Memory B cell (primary cell): Measurements from ENCODE around the gene CD3G.
"Not testable (repeated sequence)": the region's sequence is repeated elsewhere in the genome, so short reads cannot be mapped to it uniquely, and the experiment has no call there.

Experiments used
- ATAC-seq: fragments of 150-1000 bp; cut with Tn5 transposase; 2 replicates; pipeline ENCODE4 v1.10.0; 2021; ENCODE audit warnings: low read depth, mild to moderate bottlenecking, moderate library complexity
- DNase-seq, 2 donors: peaks; one replicate each; pipeline ENCODE4 v3.0.0; 2022; ENCODE audit warnings: low spot score in 2 of 2
- H3K27ac Mint-ChIP-seq: one replicate; pipeline ENCODE4 v1.8.0; 2022; ENCODE audit warnings: mild to moderate bottlenecking, moderate library complexity, mixed read lengths
- H3K27me3 Mint-ChIP-seq: one replicate; pipeline ENCODE4 v1.8.0; 2022; ENCODE audit warnings: mixed read lengths
- H3K36me3 Mint-ChIP-seq: one replicate; pipeline ENCODE4 v1.8.0; 2022; ENCODE audit warnings: mild to moderate bottlenecking, mixed read lengths
- H3K4me1 Mint-ChIP-seq: one replicate; pipeline ENCODE4 v1.8.0; 2022; ENCODE audit warnings: mixed read lengths
- H3K4me3 Mint-ChIP-seq: one replicate; pipeline ENCODE4 v1.8.0; 2022; ENCODE audit warnings: mild to moderate bottlenecking, moderate library complexity, mixed read lengths
- H3K9me3 Mint-ChIP-seq: one replicate; pipeline ENCODE4 v1.8.0; 2022; ENCODE audit warnings: mixed read lengths

Gene CD3G

GRCh38 chr11:118374729-118375128 lies 30.6 kb downstream of the CD3G start:
- Mint-ChIP-seq H3K27me3 (no peaks in the 10 kb centered on the region), H3K4me3 (no peak overlapping the region), H3K27ac (peak overlapping the region; percentile 14), H3K36me3 (peaks cover 39% of the 10 kb centered on the region), H3K9me3 (no peaks in the 10 kb centered on the region), H3K4me1 (no peaks in the 10 kb centered on the region)
- ATAC-seq (no peak), DNase-seq (no peak)

- Mint-ChIP-seq H3K4me1 (no peaks in the 10 kb centered on the region), H3K36me3 (peaks cover 40% of the 10 kb centered on the region), H3K4me3 (no peak overlapping the region), H3K27ac (no peak overlapping the region), H3K9me3 (no peaks in the 10 kb centered on the region), H3K27me3 (no peaks in the 10 kb centered on the region)
- no peak for DNase-seq
- no peak for ATAC-seq
These were observed 31.8 kb downstream of the CD3G start for GRCh38 chr11:118375978-118376377.

GRCh38 chr11:118379497-118379896 lies 35.4 kb downstream of the CD3G start:
- no peak for ATAC-seq
- Mint-ChIP-seq H3K27me3 (no peaks in the 10 kb centered on the region), H3K9me3 (no peaks in the 10 kb centered on the region), H3K4me3 (no peak overlapping the region), H3K36me3 (peaks cover 33% of the 10 kb centered on the region), H3K27ac (no peak overlapping the region), H3K4me1 (no peaks in the 10 kb centered on the region)
- DNase-seq = no peak

- Mint-ChIP-seq H3K4me1 (no peaks in the 10 kb centered on the region), H3K9me3 (no peaks in the 10 kb centered on the region), H3K27me3 (no peaks in the 10 kb centered on the region), H3K36me3 (peaks cover 34% of the 10 kb centered on the region), H3K4me3 (no peak overlapping the region), H3K27ac (no peak overlapping the region)
- DNase-seq = no peak
- ATAC-seq = no peak
These were observed 36.4 kb downstream of the CD3G start for GRCh38 chr11:118380571-118380970.

- Mint-ChIP-seq H3K4me3 (no peak overlapping the region), H3K27ac (no peak overlapping the region), H3K36me3 (peaks cover 45% of the 10 kb centered on the region), H3K27me3 (no peaks in the 10 kb centered on the region), H3K9me3 (no peaks in the 10 kb centered on the region), H3K4me1 (no peaks in the 10 kb centered on the region)
- DNase-seq (no peak), ATAC-seq (no peak)
These were observed 38.8 kb downstream of the CD3G start for GRCh38 chr11:118382954-118383353.

- DNase-seq = no peak
- H3K4me3 Mint-ChIP-seq = no peak overlapping the region
- ATAC-seq = no peak
- H3K9me3 Mint-ChIP-seq = no peaks in the 10 kb centered on the region
- no peaks in the 10 kb centered on the region for H3K27me3 Mint-ChIP-seq
- H3K27ac Mint-ChIP-seq = no peak overlapping the region
- H3K4me1 Mint-ChIP-seq = no peaks in the 10 kb centered on the region
- peaks cover 43% of the 10 kb centered on the region for H3K36me3 Mint-ChIP-seq
These were observed 39.5 kb downstream of the CD3G start for GRCh38 chr11:118383657-118384056.

GRCh38 chr11:118396097-118396501 lies 52.0 kb downstream of the CD3G start:
- ATAC-seq (no peak), DNase-seq (no peak)
- Mint-ChIP-seq H3K4me1 (peaks cover 12% of the 10 kb centered on the region), H3K4me3 (no peak overlapping the region), H3K36me3 (peaks cover 14% of the 10 kb centered on the region), H3K9me3 (no peaks in the 10 kb centered on the region), H3K27ac (peak overlapping the region; percentile 99), H3K27me3 (no peaks in the 10 kb centered on the region)

GRCh38 chr11:118397448-118397847 lies 53.3 kb downstream of the CD3G start:
- peak overlapping the region; percentile 99 for H3K27ac Mint-ChIP-seq
- DNase-seq (no peak), ATAC-seq (no peak)
- H3K4me1 Mint-ChIP-seq = peaks cover 19% of the 10 kb centered on the region
- H3K27me3 Mint-ChIP-seq = no peaks in the 10 kb centered on the region
- no peaks in the 10 kb centered on the region for H3K9me3 Mint-ChIP-seq
- peaks cover 11% of the 10 kb centered on the region for H3K36me3 Mint-ChIP-seq
- H3K4me3 Mint-ChIP-seq = no peak overlapping the region

- H3K36me3 Mint-ChIP-seq = peaks cover 9% of the 10 kb centered on the region
- ATAC-seq (peak; percentile 75), DNase-seq (peak in 1 of 2 donors; percentile 32)
- H3K4me3 Mint-ChIP-seq = no peak overlapping the region
- H3K27me3 Mint-ChIP-seq = no peaks in the 10 kb centered on the region
- H3K9me3 Mint-ChIP-seq = no peaks in the 10 kb centered on the region
- H3K27ac Mint-ChIP-seq = peak overlapping the region; percentile 99
- H3K4me1 Mint-ChIP-seq = peaks cover 22% of the 10 kb centered on the region
These were observed 54.8 kb downstream of the CD3G start for GRCh38 chr11:118398791-118399559.

- no peaks in the 10 kb centered on the region for H3K27me3 Mint-ChIP-seq
- DNase-seq = peak; percentile 87 to 91
- peak within 1 kb of the TSS; percentile 91 for H3K4me3 Mint-ChIP-seq
- peaks cover 33% of the 10 kb centered on the region for H3K4me1 Mint-ChIP-seq
- ATAC-seq = peak; percentile 68
- H3K27ac Mint-ChIP-seq = peak within 1 kb of the TSS; percentile 99
- peaks cover 6% of the 10 kb centered on the region for H3K36me3 Mint-ChIP-seq
- H3K9me3 Mint-ChIP-seq = no peaks in the 10 kb centered on the region
These were observed 57.2 kb downstream of the CD3G start, which contains the start of gene ATP5MG for GRCh38 chr11:118401151-118401879. Gene ATP5MG (plus strand): TSS chr11:118401606. CDS start chr11:118401666, 60 bp downstream.

- Mint-ChIP-seq H3K36me3 (peaks cover 5% of the 10 kb centered on the region), H3K4me3 (peak overlapping the region; percentile 91), H3K27ac (peak overlapping the region; percentile 99), H3K27me3 (no peaks in the 10 kb centered on the region), H3K4me1 (peaks cover 34% of the 10 kb centered on the region), H3K9me3 (no peaks in the 10 kb centered on the region)
- no peak for ATAC-seq
- no peak for DNase-seq
These were observed 57.9 kb downstream of the CD3G start for GRCh38 chr11:118401880-118402590.

GRCh38 chr11:118402594-118402993 lies 58.5 kb downstream of the CD3G start:
- H3K9me3 Mint-ChIP-seq, DNase-seq, H3K36me3 Mint-ChIP-seq, H3K27ac Mint-ChIP-seq, ATAC-seq, H3K27me3 Mint-ChIP-seq: not testable (repeated sequence)
- Mint-ChIP-seq H3K4me3 (peak overlapping the region; percentile 91), H3K4me1 (peaks cover 34% of the 10 kb centered on the region)
